CD4-positive, alpha-beta T cell treated with Interleukin-4 for 1 hour (primary cell): Measurements from ENCODE around the gene CHSY3.
"Not testable (repeated sequence)": the region's sequence is repeated elsewhere in the genome, so short reads cannot be mapped to it uniquely, and the experiment has no call there.

Experiments used
- DNase-seq, 2 donors: peaks; one replicate each; pipeline ENCODE4 v3.0.0-alpha.2; 2020 to 2022

Gene CHSY3

DNA sequence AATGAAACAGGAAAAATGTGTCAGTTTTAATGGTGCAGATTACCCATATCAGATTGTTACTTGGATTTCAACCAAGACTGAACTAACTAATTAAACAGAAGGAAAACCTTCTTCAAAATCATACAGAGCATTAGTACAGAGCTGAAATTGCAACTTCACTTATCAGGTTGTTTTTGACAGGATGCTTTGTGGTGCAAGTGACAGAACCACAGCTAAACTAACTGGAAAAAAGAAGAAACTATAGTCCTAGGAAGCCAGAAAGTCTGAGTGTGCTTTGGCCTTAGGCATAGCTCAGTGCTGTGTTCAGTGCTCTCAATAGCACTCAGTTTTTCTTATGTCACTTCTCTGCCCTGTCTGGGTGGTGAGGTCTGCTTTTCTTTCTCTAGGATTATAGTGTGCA is 267.4 kb downstream of the CHSY3 start:
- no peak for DNase-seq

DNA sequence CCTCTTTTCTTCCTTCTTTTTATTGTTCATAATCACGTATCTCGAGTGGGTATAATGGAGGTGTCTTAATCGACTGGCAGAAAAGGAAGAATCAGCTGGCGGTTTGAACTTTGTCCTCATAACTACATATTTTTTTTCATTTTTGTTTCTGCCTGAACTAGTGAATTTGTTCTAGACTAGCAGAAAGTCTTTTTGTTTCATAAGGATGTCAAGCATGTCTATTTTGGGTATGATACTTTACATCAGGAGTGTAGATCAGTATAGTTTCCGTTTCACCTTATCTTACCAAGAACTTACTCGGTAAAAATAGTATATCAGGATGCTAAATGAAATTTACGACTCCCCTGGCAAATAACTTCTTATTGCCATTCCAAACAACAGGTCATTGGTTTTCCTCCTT is 278.9 kb downstream of the CHSY3 start:
- no peak for DNase-seq

DNA sequence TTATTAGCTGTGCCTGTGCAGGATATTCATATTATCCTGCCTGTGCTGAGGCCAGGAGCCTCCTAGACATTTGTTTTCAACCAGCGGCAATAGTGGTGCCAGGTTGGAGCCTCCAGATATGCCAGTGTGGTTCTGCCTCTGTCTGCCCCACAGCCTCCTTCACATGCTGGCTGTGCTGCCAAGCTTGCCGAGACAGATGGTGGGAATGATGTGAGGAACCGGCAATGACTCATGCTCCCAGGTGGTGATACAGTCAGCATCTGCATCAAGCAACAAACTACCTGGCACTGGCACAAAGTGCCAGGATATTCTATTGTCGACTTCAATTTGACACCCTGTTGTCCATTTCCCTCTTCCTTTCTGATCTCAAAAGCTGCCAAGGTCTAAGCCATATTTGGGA is 285.7 kb downstream of the CHSY3 start:
- no peak for DNase-seq

DNA sequence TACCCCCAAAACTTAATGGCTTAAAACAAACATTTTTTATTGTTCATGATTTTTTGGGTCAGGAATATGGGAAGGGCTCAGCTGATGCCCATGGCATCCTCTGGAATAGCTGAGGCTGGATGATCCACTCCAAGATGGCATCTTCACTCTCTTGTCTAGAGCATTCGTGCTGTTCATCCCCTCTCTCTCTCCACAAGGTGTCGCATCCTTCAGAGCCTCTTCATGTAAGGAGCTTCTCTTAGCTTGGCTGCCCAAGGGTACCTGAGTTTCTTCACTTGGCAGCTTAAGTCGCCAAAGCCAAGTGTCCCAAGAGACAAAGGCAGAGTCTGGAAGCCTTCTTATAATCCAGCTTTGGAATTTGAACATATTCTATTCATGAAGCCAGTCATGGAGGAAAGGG is 294.7 kb downstream of the CHSY3 start:
- DNase-seq, result no peak

DNA sequence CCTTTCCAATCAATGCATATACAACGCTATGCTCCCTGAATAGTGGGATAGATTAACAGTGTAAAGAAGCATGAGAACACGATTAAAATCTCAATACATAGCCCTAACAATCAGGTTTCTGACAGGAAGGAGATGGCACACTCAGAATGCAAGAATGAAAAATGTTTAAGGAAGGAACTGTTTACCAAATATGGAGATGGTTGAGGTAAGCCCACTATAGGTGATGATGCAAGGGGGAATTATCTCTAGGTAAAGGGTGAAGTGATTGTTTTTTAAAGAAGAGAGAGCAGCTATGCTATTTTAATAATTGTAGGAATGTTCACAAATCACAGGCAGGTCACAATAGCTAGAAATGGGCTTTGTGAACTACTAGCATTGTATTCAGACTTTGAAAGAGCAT is 302.4 kb downstream of the CHSY3 start:
- no peak for DNase-seq

DNA sequence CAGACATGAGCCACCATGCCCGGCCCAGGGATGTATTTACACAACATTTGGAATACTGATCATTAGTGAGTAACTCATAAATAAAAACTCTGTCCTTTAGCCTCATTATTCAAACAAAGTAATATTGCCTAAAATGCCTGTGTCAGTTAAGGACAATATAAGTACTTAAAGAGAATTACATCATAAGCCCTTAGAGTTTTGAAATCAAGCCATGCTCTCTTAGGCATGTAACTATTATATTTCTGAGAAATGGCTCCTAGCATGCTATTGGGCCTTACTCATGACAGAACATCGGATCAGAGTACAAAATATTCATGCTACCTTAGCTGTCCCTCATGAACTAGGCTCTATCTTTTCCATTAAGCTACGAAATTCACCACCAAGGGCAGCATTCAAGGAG is 309.3 kb downstream of the CHSY3 start:
- no peak for DNase-seq

DNA sequence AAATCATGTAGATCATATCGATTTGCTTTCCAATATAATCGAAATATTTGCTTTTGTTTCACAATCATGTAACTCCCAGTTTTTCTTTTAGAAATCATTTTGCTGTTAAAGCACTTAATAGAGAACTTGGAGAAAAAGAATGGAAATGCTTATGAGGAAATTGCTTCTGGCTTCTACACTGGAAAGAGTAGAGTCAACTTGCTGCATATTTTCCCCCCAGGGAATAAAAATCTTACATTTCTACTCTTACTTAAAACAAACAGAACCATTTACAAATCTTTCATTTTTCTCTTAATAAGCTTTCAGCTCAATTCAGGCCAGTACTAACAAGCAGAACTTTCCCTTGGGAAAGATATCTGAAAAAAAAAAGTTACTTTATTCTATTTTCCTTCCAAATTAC is 312.0 kb downstream of the CHSY3 start:
- DNase-seq, result no peak

DNA sequence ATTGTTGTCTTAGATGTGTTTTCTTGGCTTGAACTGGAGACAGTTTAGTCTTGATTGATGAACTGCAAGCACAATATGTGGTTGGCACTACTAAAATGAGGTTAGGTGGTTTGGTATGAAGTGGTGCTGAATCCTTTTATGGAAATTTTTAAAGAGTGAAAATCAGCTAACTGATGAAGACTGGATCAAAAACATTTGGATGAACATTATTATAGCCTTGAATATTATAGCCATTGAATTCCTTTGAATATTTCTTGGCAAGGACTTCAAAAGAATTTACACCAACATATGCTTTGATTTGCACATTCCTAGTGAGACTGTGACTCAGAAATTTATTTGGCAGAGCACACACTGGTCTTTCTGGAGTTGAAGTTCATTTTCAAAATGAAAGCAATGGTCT is 318.3 kb downstream of the CHSY3 start:
- DNase-seq, result no peak

DNA sequence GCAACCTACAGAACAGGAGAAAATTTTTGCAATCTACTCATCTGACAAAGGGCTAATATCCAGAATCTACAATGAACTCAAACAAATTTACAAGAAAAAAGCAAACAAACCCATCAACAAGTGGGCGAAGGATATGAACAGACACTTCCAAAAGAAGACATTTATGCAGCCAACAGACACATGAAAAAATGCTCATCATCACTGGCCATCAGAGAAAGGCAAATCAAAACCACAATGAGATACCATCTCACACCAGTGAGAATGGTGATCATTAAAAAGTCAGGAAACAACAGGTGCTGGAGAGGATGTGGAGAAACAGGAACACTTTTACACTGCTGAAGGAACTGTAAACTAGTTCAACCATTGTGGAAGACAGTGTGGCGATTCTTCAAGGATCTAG is 322.3 kb downstream of the CHSY3 start:
- DNase-seq, result not testable (repeated sequence)

DNA sequence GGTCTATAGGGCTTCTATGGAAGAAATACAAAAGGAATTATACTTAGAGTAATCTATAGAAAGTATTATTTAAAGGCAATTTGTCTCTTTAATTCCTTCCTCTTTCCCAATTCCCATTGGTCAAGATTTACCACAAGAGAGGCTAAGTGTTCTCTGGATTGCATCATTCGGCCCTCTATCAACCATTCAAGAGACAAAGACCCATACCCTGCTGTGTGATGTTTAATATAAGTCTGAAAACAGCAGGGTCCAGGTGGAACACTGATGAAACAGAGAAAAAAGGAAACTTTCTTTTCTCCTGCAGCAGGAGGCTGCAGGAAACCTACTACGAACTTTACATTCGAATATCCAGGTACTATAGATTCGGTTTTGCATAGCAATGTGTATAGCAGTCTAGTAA is 323.4 kb downstream of the CHSY3 start:
- no peak for DNase-seq

DNA sequence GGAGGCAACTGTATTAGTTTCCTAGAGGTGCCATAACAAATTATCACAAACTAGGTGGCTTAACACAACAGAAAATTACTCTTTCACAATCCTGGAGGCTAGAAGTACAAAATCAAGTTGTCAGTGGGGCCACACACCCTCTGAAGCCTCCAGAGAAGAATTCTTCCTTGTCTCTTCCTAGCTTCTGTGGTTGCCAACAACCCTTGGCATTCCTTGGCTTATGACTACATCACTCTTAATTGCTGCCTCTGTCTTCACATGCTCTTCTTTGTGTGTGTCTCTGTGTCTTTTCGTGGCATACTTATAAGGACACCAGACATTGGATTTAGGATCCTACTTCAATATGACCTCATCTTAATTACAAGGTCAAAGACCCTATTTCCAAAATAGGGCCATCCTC is 327.5 kb downstream of the CHSY3 start:
- no peak for DNase-seq

DNA sequence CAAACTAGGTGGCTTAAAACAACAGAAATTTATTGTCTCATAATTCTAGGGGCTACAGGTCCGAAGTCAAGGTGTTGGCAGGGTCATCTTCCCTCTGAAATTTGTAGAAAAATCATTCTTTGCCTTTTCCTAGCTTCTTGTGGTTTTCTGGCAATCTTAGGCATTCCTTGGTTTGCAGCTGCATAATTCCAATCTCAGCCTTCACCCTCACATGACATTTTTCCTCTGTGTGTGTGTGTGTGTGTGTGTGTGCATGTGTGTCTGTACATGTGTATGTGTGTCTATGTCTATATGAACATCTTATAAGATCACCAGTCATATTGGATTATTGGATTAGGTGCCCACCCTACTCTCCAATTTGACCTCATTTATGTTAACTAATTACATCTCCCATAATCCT is 330.6 kb downstream of the CHSY3 start:
- DNase-seq, result no peak
